K562 treated with DMSO at 1 percent for 12 hours (cell line): ENCODE data around the gene MCF2L. TPM values are rescaled to one million over a fixed set of nuclear protein-coding genes. Genes with fewer than 3 reads are reported as not detected.

Source experiments
- total RNA-seq: library from RNA; unstranded; fragments of 300-600 nt; gene quantifications from 2 replicates; pipeline ENCODE4 v1.2.3, GENCODE V29; 2022; ENCODE audit not compliant: insufficient read depth

Gene MCF2L, protein sequence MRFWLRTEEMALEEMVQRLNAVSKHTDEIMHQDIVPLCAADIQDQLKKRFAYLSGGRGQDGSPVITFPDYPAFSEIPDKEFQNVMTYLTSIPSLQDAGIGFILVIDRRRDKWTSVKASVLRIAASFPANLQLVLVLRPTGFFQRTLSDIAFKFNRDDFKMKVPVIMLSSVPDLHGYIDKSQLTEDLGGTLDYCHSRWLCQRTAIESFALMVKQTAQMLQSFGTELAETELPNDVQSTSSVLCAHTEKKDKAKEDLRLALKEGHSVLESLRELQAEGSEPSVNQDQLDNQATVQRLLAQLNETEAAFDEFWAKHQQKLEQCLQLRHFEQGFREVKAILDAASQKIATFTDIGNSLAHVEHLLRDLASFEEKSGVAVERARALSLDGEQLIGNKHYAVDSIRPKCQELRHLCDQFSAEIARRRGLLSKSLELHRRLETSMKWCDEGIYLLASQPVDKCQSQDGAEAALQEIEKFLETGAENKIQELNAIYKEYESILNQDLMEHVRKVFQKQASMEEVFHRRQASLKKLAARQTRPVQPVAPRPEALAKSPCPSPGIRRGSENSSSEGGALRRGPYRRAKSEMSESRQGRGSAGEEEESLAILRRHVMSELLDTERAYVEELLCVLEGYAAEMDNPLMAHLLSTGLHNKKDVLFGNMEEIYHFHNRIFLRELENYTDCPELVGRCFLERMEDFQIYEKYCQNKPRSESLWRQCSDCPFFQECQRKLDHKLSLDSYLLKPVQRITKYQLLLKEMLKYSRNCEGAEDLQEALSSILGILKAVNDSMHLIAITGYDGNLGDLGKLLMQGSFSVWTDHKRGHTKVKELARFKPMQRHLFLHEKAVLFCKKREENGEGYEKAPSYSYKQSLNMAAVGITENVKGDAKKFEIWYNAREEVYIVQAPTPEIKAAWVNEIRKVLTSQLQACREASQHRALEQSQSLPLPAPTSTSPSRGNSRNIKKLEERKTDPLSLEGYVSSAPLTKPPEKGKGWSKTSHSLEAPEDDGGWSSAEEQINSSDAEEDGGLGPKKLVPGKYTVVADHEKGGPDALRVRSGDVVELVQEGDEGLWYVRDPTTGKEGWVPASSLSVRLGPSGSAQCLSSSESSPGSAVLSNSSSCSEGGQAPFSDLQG
- not detected in 2 replicates for total RNA-seq

DNA sequence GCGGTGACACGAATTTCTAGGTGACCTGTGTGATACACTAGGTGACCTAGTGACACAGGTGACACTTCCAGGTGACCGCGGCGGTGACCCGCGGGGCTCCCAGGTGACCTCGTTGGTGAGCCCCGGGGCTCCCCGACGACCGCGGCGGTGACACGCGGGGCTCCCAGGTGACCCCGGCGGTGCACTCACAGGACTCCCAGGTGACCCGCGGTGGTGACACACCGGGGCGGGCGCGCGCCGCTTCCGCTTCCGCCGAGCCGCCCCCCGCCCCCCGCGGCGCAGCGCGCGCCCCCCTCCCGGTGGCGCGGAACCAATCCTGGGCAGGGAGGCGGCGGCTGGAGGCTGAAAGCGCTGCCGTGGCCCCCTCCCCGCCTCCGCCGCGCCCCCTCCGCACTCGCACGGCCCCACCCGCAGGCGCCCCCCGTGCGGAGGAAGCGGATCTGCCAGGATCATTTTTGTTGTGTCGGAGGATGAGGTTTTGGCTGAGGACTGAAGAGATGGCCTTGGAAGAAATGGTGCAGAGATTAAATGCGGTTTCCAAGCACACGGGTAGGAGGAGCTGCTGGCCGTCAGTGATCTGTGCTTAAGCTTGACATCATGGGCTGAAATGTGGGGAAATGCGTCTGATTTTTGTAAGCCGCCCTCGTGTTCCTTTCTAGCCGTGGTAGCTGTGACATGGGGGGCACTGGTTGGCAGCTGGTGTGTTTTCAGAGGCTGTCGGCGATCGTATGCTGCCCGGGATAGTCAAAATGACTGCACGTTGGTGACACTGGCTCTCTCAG, at the start of gene MCF2L:
MCF2L (plus strand) TSS at position 305 of the 782 bp plus-strand sequence; CDS start at position 471, 166 bp downstream.

DNA sequence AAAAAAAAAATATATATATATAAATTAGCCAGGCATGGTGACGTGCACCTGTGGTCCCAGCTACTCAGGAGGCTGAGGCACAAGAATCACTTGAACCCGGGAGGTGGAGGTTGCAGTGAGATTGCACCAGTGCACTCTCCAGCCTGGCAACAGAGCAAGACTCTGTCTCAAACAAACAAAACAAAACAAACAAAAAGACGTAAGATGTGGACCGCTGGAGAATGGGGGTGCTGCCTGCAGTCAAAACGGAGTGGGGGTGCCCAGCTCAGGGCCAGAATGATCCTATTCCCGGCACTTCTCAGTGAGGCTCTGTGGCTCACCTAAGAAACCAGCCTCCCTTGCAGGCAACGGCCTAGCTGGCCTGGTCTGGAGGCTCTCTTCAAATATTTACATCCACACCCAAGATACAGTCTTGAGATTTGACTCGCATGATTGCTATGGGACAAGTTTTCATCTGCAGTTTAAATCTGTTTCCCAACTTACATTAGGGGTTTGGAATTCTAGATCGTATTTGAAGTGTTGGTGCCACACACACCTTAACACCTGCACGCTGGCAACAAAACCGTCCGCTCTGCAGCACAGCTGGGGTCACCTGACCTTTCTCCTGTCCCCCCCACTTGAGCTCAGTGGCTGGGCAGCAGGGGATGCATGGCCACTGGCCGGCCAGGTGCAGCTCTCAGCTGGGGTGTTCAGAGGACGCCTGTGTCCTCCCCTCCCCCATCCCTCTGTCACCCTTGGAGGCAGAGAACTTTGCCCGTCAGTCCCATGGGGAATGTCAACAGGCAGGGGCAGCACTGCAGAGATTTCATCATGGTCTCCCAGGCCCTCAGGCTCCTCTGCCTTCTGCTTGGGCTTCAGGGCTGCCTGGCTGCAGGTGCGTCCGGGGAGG, 136.3 kb downstream of the MCF2L start, which contains the start of gene F7:
F7 (plus strand) TSS at position 760 of the 889 bp plus-strand sequence; CDS start at position 811, 51 bp downstream.

DNA sequence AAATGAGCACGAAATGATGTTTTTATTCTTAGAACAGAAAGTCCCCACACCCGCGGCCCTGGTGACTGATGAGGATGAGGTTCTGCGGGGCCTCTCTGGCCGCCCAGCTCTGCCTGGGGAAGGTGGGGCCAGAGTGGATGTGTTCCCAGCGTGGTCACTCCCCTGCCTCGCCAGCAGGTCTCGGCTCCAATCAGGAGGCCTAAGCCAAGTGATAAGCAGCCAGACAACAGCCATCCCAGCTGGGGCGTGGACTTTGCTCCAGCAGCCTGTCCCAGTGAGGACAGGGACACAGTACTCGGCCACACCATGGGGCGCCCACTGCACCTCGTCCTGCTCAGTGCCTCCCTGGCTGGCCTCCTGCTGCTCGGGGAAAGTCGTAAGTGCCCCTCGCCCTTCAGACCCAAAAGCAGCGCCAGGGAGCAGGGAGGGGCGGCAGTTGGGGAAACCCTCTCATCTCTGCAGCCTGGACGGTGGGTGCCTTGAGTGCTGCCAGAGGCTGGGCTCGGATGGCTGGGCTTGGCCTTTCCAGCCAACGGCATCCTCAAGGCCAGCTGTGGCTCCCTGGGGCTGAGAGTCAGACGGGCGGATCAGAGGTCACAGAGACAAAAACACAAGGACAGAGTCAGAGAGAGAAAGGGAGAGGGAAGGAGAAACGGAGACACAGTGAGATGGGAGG, 153.7 kb downstream of the MCF2L start, which contains the start of gene F10:
F10 (plus strand) TSS at position 250 of the 676 bp plus-strand sequence; CDS start at position 307, 57 bp downstream.

Other genes with a start within 250 kb of the MCF2L start
- not detected in 2 replicates for gene F7, start 136.6 kb downstream of the MCF2L start, total RNA-seq
- not detected in 2 replicates for gene F10, start 153.6 kb downstream of the MCF2L start, total RNA-seq
- 0.79 TPM in 1 of 2 replicates, not detected in the other for gene PROZ, start 189.4 kb downstream of the MCF2L start, total RNA-seq
- 23.9 and 32.6 TPM in 2 replicates for gene PCID2, start 239.5 kb downstream of the MCF2L start, total RNA-seq
- gene CUL4A, start 240.4 kb downstream of the MCF2L start, total RNA-seq, result 17.1 and 46.8 TPM in 2 replicates